CD8-positive, alpha-beta memory T cell (primary cell): Measurements from ENCODE around the gene KLF5. TPM values are rescaled to one million over a fixed set of nuclear protein-coding genes. Genes with fewer than 3 reads are reported as not detected.

Experiments used
- CTCF ChIA-PET: fragments of 350-600 bp; sonication (Branson Sonifier 250); formaldehyde crosslinking; loops from one replicate; lab custom pipeline; 2021; ENCODE audit warnings: antibody characterized with exemption; lab: Charles Lee
- POLR2A ChIA-PET: fragments of 350-600 bp; sonication (Branson Sonifier 250); formaldehyde crosslinking; loops from one replicate; lab custom pipeline; 2021; ENCODE audit warnings: antibody characterized with exemption; lab: Charles Lee
- DNase-seq, 5 donors: peaks; one replicate each; pipeline versions ENCODE4 v3.0.0 to v3.0.0-alpha.2; 2020 to 2022; ENCODE audit warnings: mixed read lengths in 1 of 5
- H3K27ac ChIP-seq: one replicate; pipeline ENCODE4 v1.7.0; 2013; ENCODE audit warnings: low read depth, mild to moderate bottlenecking, low read length, moderate library complexity
- H3K27me3 ChIP-seq: 2 replicates; pipeline ENCODE4 v1.7.0; 2013; ENCODE audit warnings: low read length, mild to moderate bottlenecking; ENCODE audit not compliant: insufficient read depth, poor library complexity, severe bottlenecking
- H3K36me3 ChIP-seq: 2 replicates; pipeline ENCODE4 v1.7.0; 2013; ENCODE audit warnings: mild to moderate bottlenecking, low read length, moderate library complexity; ENCODE audit not compliant: insufficient read depth
- H3K4me1 ChIP-seq: 2 replicates; pipeline ENCODE4 v1.7.0; 2013; ENCODE audit warnings: mild to moderate bottlenecking, low read length, moderate library complexity; ENCODE audit not compliant: insufficient read depth
- H3K4me3 ChIP-seq: 2 replicates; pipeline ENCODE4 v1.7.0; 2013; ENCODE audit warnings: mild to moderate bottlenecking, low read length
- H3K9me3 ChIP-seq: 2 replicates; pipeline ENCODE4 v1.7.0; 2013; ENCODE audit warnings: mild to moderate bottlenecking, low read length
- H3K27ac Mint-ChIP-seq, 8 donors: one replicate each; pipeline ENCODE4 v1.8.0; 2020 to 2021; ENCODE audit warnings: mixed read lengths in 8 of 8, mild to moderate bottlenecking in 6 of 8, inconsistent platforms in 3 of 8, moderate library complexity in 3 of 8
- H3K27me3 Mint-ChIP-seq, 2 donors: one replicate each; pipeline ENCODE4 v1.8.0; 2020 to 2021; ENCODE audit warnings: mixed read lengths in 2 of 2, mild to moderate bottlenecking in 1 of 2, moderate library complexity in 1 of 2
- H3K36me3 Mint-ChIP-seq, 3 donors: one replicate each; pipeline ENCODE4 v1.8.0; 2020 to 2021; ENCODE audit warnings: mixed read lengths in 3 of 3, inconsistent platforms in 1 of 3, mild to moderate bottlenecking in 1 of 3
- H3K4me1 Mint-ChIP-seq, 3 donors: one replicate each; pipeline ENCODE4 v1.8.0; 2020 to 2021; ENCODE audit warnings: mixed read lengths in 3 of 3, inconsistent platforms in 1 of 3, mild to moderate bottlenecking in 1 of 3
- H3K4me3 Mint-ChIP-seq, 7 donors: one replicate each; pipeline ENCODE4 v1.8.0; 2020 to 2021; ENCODE audit warnings: mixed read lengths in 7 of 7, mild to moderate bottlenecking in 6 of 7, moderate library complexity in 4 of 7, inconsistent platforms in 2 of 7
- H3K9me3 Mint-ChIP-seq, 5 donors: one replicate each; pipeline ENCODE4 v1.8.0; 2020 to 2022; ENCODE audit warnings: mixed read lengths in 5 of 5, mild to moderate bottlenecking in 3 of 5, moderate library complexity in 2 of 5, inconsistent platforms in 1 of 5
- polyA plus RNA-seq: library from polyadenylated mRNA; unstranded; fragments of 300-500 nt; fragmentation: Illumina TruSeq; gene quantifications from one replicate; pipeline ENCODE4 v1.2.3, GENCODE V29; 2021
- total RNA-seq, 2 experiments: library from RNA; stranded (reverse); gene quantifications; one replicate each; pipeline ENCODE4 v1.2.3, GENCODE V29; 2021

KLF5 gene
- total and polyA plus RNA-seq, 3 experiments from 2014 or later: 0.79 to 1.8 (median 1.5) TPM

GRCh38 chr13:73069206-73069805 is 10.5 kb downstream of the KLF5 start:
- H3K36me3 Mint-ChIP-seq: peaks cover 0 to 2% (median 0%) of the 10 kb centered on the region in 3 donors
- Histone ChIP-seq H3K4me1 (no peaks in the 10 kb centered on the region), H3K9me3 (no peaks in the 10 kb centered on the region), H3K27me3 (no peaks in the 10 kb centered on the region), H3K27ac (no peak overlapping the region), H3K4me3 (no peak overlapping the region), H3K36me3 (no peaks in the 10 kb centered on the region)
- peaks cover 0 to 4% (median 0%) of the 10 kb centered on the region in 3 donors for H3K4me1 Mint-ChIP-seq
- no peak overlapping the region for H3K27ac Mint-ChIP-seq
- ChIA-PET POLR2A (no interaction called here), CTCF (no interaction called here)
- DNase-seq: no peak
- no peaks in the 10 kb centered on the region for H3K9me3 Mint-ChIP-seq
- no peak overlapping the region for H3K4me3 Mint-ChIP-seq
- peaks cover 0 to 2% of the 10 kb centered on the region in 2 donors for H3K27me3 Mint-ChIP-seq

DNA sequence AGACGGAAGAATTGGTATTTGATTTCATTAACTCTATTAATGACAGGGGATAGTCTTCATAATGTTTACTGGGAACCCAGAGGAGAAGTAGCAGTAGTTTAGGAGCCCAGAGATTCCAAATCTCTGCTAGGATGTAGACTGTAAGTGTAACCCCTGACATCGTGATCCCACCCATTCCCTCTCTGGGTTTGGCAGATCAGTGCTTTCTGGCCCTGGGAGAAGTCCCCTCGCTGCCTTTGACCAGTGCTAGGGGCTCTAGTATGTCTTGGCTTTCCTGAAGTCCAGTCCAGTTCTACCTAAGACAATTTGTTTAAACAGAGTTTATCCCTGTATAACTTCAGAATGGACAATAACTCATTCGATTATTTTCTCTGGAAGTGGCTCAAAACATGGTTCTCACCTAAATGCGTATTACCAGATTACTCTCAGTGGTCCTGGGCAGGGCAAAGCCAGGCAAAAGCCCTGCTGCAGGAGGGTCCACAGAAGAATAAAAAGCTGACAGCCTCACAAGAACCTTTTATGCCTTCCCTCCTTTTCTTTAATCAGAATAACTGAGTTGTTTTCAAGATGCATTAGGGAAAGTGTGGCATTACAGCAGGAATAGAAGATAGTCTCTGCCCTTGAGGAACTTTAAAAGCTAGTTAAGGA is 11.8 kb downstream of the KLF5 start:
- Mint-ChIP-seq H3K4me3 (no peak overlapping the region), H3K4me1 (peaks cover 0 to 4% (median 0%) of the 10 kb centered on the region in 3 donors), H3K27ac (no peak overlapping the region), H3K36me3 (peaks cover 0 to 2% (median 0%) of the 10 kb centered on the region in 3 donors), H3K27me3 (peaks cover 0 to 2% of the 10 kb centered on the region in 2 donors), H3K9me3 (no peaks in the 10 kb centered on the region)
- Histone ChIP-seq H3K4me3 (no peak overlapping the region), H3K9me3 (no peaks in the 10 kb centered on the region), H3K27me3 (no peaks in the 10 kb centered on the region), H3K4me1 (no peaks in the 10 kb centered on the region), H3K27ac (no peak overlapping the region), H3K36me3 (no peaks in the 10 kb centered on the region)
- CTCF ChIA-PET: no interaction called here
- POLR2A ChIA-PET: no interaction called here
- DNase-seq: no peak

GRCh38 chr13:73072239-73072900 is 13.6 kb downstream of the KLF5 start:
- CTCF ChIA-PET: no interaction called here
- no peak overlapping the region for H3K4me3 ChIP-seq
- no peak overlapping the region for H3K4me3 Mint-ChIP-seq
- peaks cover 0 to 2% of the 10 kb centered on the region in 2 donors for H3K27me3 Mint-ChIP-seq
- no peak overlapping the region for H3K27ac ChIP-seq
- no peaks in the 10 kb centered on the region for H3K9me3 Mint-ChIP-seq
- H3K36me3 ChIP-seq: no peaks in the 10 kb centered on the region
- H3K27me3 ChIP-seq: no peaks in the 10 kb centered on the region
- H3K27ac Mint-ChIP-seq: no peak overlapping the region
- H3K4me1 Mint-ChIP-seq: peaks cover 0 to 4% (median 0%) of the 10 kb centered on the region in 3 donors
- POLR2A ChIA-PET: no interaction called here
- no peak for DNase-seq
- no peaks in the 10 kb centered on the region for H3K9me3 ChIP-seq
- H3K4me1 ChIP-seq: no peaks in the 10 kb centered on the region
- H3K36me3 Mint-ChIP-seq: peaks cover 0 to 2% (median 0%) of the 10 kb centered on the region in 3 donors

DNA sequence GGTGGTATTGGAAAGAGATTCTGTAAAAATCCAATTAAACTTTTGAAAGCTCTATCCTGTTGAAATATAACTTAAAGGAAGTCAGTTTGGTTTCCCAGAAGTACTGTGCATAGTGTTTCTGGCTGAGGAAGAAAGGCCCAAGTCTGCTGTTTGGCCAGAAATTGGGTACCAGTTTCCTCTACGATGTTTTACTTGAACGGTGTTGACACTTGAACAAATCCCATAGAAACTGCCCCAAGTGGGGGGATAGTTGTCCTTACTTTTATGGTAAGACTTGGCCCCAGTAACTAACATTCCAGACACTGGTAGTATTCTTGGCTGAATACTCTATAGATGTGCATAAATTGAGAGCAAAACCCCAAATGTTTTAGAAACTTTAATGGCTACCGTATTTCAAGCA is 14.2 kb downstream of the KLF5 start:
- Mint-ChIP-seq H3K36me3 (peaks cover 0 to 2% (median 0%) of the 10 kb centered on the region in 3 donors), H3K4me3 (no peak overlapping the region), H3K27ac (no peak overlapping the region), H3K4me1 (peaks cover 0 to 4% (median 0%) of the 10 kb centered on the region in 3 donors), H3K9me3 (no peaks in the 10 kb centered on the region), H3K27me3 (peaks cover 0 to 2% of the 10 kb centered on the region in 2 donors)
- Histone ChIP-seq H3K9me3 (no peaks in the 10 kb centered on the region), H3K27me3 (no peaks in the 10 kb centered on the region), H3K4me3 (no peak overlapping the region), H3K4me1 (no peaks in the 10 kb centered on the region), H3K36me3 (no peaks in the 10 kb centered on the region), H3K27ac (no peak overlapping the region)
- DNase-seq: no peak
- POLR2A ChIA-PET: no interaction called here
- CTCF ChIA-PET: no interaction called here

DNA sequence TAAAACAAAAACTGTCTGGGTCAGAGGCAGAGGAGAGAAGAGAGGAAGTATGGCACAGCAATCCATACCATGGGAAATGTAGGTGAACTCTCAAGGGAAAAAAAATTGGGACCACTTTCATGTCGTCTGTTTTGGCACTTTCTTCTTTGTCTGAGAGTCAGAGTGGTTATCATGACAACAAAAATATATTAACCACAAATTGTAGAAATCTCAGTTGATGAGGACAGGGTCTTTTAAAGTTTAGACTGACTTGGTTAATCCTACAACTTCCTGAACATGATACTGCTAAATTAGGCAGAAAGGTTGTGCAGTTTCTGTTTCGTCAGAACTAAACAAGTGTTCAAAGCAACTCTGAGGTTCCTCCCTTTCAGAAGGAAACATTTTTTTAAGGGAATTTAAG is 15.2 kb downstream of the KLF5 start:
- DNase-seq: no peak
- POLR2A ChIA-PET: no interaction called here
- Mint-ChIP-seq H3K9me3 (no peaks in the 10 kb centered on the region), H3K27ac (no peak overlapping the region), H3K27me3 (no peaks in the 10 kb centered on the region), H3K4me3 (peak overlapping the region in 1 of 7 donors; percentile 48), H3K36me3 (peaks cover 0 to 2% (median 0%) of the 10 kb centered on the region in 3 donors), H3K4me1 (peaks cover 0 to 4% (median 0%) of the 10 kb centered on the region in 3 donors)
- no peaks in the 10 kb centered on the region for H3K9me3 ChIP-seq
- no peak overlapping the region for H3K4me3 ChIP-seq
- no peaks in the 10 kb centered on the region for H3K36me3 ChIP-seq
- CTCF ChIA-PET: no interaction called here
- H3K27ac ChIP-seq: no peak overlapping the region
- no peaks in the 10 kb centered on the region for H3K4me1 ChIP-seq
- H3K27me3 ChIP-seq: no peaks in the 10 kb centered on the region

- ChIA-PET POLR2A (no interaction called here), CTCF (interaction anchor here (1.1 kb wide), 1 partner anchor 15 kb away, joined by 5 read pairs; no protein-coding TSS in a partner anchor)
- H3K27me3 Mint-ChIP-seq: peaks cover 0 to 5% of the 10 kb centered on the region in 2 donors
- Histone ChIP-seq H3K27me3 (no peaks in the 10 kb centered on the region), H3K9me3 (no peaks in the 10 kb centered on the region), H3K27ac (no peak overlapping the region), H3K4me1 (no peaks in the 10 kb centered on the region), H3K36me3 (no peaks in the 10 kb centered on the region), H3K4me3 (no peak overlapping the region)
- peaks cover 0 to 5% (median 2%) of the 10 kb centered on the region in 3 donors for H3K36me3 Mint-ChIP-seq
- no peak overlapping the region for H3K27ac Mint-ChIP-seq
- no peaks in the 10 kb centered on the region for H3K9me3 Mint-ChIP-seq
- peaks cover 0 to 4% (median 0%) of the 10 kb centered on the region in 3 donors for H3K4me1 Mint-ChIP-seq
- no peak for DNase-seq
- no peak overlapping the region for H3K4me3 Mint-ChIP-seq
Measured at GRCh38 chr13:73074926-73075325, 16.1 kb downstream of the KLF5 start.

DNA sequence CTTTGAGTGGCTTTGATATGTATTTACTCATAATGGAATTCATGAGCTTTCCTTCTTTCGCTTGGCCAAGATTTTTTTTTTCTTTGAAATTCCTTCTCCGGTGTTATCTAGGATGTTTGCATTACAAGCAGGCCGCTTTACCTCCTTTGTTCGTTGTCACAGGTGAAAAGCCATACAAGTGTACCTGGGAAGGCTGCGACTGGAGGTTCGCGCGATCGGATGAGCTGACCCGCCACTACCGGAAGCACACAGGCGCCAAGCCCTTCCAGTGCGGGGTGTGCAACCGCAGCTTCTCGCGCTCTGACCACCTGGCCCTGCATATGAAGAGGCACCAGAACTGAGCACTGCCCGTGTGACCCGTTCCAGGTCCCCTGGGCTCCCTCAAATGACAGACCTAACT is 16.7 kb downstream of the KLF5 start:
- POLR2A ChIA-PET: no interaction called here
- H3K4me1 Mint-ChIP-seq: peaks cover 0 to 4% (median 0%) of the 10 kb centered on the region in 3 donors

DNA sequence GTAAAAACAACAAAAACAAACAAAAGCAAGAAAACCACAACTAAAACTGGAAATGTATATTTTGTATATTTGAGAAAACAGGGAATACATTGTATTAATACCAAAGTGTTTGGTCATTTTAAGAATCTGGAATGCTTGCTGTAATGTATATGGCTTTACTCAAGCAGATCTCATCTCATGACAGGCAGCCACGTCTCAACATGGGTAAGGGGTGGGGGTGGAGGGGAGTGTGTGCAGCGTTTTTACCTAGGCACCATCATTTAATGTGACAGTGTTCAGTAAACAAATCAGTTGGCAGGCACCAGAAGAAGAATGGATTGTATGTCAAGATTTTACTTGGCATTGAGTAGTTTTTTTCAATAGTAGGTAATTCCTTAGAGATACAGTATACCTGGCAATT is 17.1 kb downstream of the KLF5 start:
- no peak overlapping the region for H3K27ac Mint-ChIP-seq
- POLR2A ChIA-PET: no interaction called here
- CTCF ChIA-PET: no interaction called here
- peaks cover 0 to 4% (median 0%) of the 10 kb centered on the region in 3 donors for H3K4me1 Mint-ChIP-seq
- H3K27me3 ChIP-seq: no peaks in the 10 kb centered on the region
- H3K36me3 ChIP-seq: no peaks in the 10 kb centered on the region
- no peak overlapping the region for H3K4me3 Mint-ChIP-seq
- peaks cover 0 to 5% (median 2%) of the 10 kb centered on the region in 3 donors for H3K36me3 Mint-ChIP-seq
- H3K4me1 ChIP-seq: no peaks in the 10 kb centered on the region
- H3K27me3 Mint-ChIP-seq: peaks cover 4 to 9% of the 10 kb centered on the region in 2 donors
- H3K27ac ChIP-seq: no peak overlapping the region
- peaks cover 0 to 2% (median 0%) of the 10 kb centered on the region in 5 donors for H3K9me3 Mint-ChIP-seq
- H3K4me3 ChIP-seq: no peak overlapping the region
- H3K9me3 ChIP-seq: no peaks in the 10 kb centered on the region
- no peak for DNase-seq

More for the DNA sequence above, 16.7 kb downstream of the KLF5 start:
- CTCF ChIA-PET: interaction anchor here (1.1 kb wide), 1 partner anchor 15 kb away, joined by 5 read pairs; no protein-coding TSS in a partner anchor
- Histone ChIP-seq H3K4me1 (no peaks in the 10 kb centered on the region), H3K36me3 (no peaks in the 10 kb centered on the region), H3K27ac (no peak overlapping the region), H3K9me3 (no peaks in the 10 kb centered on the region), H3K4me3 (no peak overlapping the region), H3K27me3 (no peaks in the 10 kb centered on the region)
- Mint-ChIP-seq H3K9me3 (peaks cover 0 to 2% (median 0%) of the 10 kb centered on the region in 5 donors), H3K27ac (no peak overlapping the region), H3K4me3 (no peak overlapping the region), H3K27me3 (peaks cover 4 to 8% of the 10 kb centered on the region in 2 donors), H3K36me3 (peaks cover 0 to 5% (median 2%) of the 10 kb centered on the region in 3 donors)
- no peak for DNase-seq
